ENCODE data around the gene NUP160. TPM values are rescaled to one million over a fixed set of nuclear protein-coding genes. Genes with fewer than 3 reads are reported as not detected.
A peak's percentile ranks its signal among the peaks of the same experiment; 100 is the strongest.
"Not testable (repeated sequence)": the region's sequence is repeated elsewhere in the genome, so short reads cannot be mapped to it uniquely, and the experiment has no call there.

NUP160 gene
- total RNA-seq, 1 experiment from 2014 or later: 172 TPM

DNA sequence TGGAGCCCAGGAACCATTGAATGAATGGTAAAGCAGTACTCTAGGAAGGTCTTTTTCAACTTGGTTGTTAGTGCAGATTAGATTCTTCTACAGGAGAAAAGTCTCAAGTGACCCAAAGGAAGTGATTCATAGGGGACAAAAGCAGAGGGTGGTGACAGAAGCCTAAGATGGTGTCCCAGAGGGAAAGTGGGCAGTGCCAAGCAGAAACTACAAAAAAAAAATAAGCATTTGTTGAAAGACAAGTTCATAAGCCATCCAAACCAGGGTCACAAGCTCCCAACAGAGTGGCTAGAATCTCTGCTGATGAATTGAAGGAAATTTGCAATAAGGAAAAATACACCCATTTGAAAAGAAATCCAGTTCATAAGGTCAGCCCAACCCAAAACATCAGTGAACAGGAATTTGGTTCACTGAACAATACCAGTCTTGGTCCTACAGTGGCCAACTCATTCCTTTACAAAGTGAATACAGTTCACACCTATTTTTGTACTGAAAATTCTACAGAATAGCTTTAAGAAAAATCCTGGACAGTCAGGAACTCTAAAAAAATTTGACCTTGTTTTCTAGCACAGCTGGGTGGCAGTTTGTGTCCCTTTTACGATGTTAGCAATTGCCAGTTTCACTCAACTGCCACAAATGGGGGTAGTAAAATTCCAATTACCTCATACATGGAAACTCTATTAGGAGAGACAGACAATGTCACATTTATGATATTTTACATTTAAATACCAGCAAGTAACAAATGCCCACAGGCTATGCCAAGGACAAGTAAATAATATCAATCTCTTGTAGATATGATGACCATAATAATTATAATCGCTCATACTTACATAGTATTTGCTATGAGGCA, 21.6 kb upstream of the NUP160 start:
- ChIA-PET POLR2A (ENCODE audit: low non-redundant PET) (no interaction called here), CTCF (no interaction called here)
- intact Hi-C loops (cut with micrococcal nuclease; ENCODE audit: unreplicated experiment): loop anchor here (10.0 kb wide), 1 partner anchor 1625 kb away; no protein-coding TSS in a partner anchor
- TF ChIP-seq EZH2 (IDR thresholded peaks at IDR 0.05; ENCODE audit: borderline replicate concordance, low read depth, low read length, poor library complexity, severe bottlenecking): no peak
- TF ChIP-seq, protein P1, sequence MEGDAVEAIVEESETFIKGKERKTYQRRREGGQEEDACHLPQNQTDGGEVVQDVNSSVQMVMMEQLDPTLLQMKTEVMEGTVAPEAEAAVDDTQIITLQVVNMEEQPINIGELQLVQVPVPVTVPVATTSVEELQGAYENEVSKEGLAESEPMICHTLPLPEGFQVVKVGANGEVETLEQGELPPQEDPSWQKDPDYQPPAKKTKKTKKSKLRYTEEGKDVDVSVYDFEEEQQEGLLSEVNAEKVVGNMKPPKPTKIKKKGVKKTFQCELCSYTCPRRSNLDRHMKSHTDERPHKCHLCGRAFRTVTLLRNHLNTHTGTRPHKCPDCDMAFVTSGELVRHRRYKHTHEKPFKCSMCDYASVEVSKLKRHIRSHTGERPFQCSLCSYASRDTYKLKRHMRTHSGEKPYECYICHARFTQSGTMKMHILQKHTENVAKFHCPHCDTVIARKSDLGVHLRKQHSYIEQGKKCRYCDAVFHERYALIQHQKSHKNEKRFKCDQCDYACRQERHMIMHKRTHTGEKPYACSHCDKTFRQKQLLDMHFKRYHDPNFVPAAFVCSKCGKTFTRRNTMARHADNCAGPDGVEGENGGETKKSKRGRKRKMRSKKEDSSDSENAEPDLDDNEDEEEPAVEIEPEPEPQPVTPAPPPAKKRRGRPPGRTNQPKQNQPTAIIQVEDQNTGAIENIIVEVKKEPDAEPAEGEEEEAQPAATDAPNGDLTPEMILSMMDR (conservative IDR thresholded peaks at IDR 0.05; ENCODE audit: low read depth, low read length): no peak
- Histone ChIP-seq H3K9me3 (ENCODE audit: low read depth, low read length, poor library complexity, severe bottlenecking) (peaks cover 2% of the 10 kb centered on the region), H3K27ac (ENCODE audit: low read depth, low read length, poor library complexity, severe bottlenecking) (no peak overlapping the region), H3K4me1 (ENCODE audit: insufficient read depth, low read length, poor library complexity, severe bottlenecking) (peaks cover 14% of the 10 kb centered on the region), H3K27me3 (replicated peaks; ENCODE audit: insufficient read depth, low read depth, low read length, poor library complexity) (no peaks in the 10 kb centered on the region), H3K36me3 (ENCODE audit: insufficient read depth, low read length, poor library complexity, severe bottlenecking) (no peaks in the 10 kb centered on the region), H3K4me3 (ENCODE audit: low read depth, low read length, poor library complexity, severe bottlenecking) (no peak overlapping the region)
- peak; percentile 62 for DNase-seq (ENCODE audit: low spot score)
- BruUV-seq (replicated peaks): no TSS peak

DNA sequence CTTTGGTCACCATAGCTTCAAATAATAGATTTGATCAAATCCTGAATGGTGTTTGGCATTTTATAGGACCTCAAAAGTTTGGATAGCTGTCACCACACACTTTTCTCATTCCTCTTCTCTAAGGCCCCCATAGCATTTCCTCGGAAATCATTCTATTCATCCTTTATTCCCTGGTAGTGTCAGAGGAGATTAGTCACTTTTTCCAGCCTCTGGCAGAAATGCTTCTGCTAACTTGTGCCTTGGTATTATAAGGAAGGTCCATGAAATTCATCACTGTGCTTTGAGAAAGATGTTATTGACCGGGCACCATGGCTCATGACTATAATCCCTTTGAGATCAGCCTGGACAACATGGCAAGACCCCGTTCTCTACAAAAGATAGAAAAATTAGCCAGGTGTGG, 19.7 kb upstream of the NUP160 start:
- Histone ChIP-seq H3K36me3 (ENCODE audit: insufficient read depth, low read length, poor library complexity, severe bottlenecking) (no peaks in the 10 kb centered on the region), H3K27ac (ENCODE audit: low read depth, low read length, poor library complexity, severe bottlenecking) (no peak overlapping the region), H3K9me3 (ENCODE audit: low read depth, low read length, poor library complexity, severe bottlenecking) (peaks cover 8% of the 10 kb centered on the region), H3K27me3 (replicated peaks; ENCODE audit: insufficient read depth, low read depth, low read length, poor library complexity) (no peaks in the 10 kb centered on the region), H3K4me3 (ENCODE audit: low read depth, low read length, poor library complexity, severe bottlenecking) (no peak overlapping the region), H3K4me1 (ENCODE audit: insufficient read depth, low read length, poor library complexity, severe bottlenecking) (peaks cover 34% of the 10 kb centered on the region)
- no TSS peak for BruUV-seq (replicated peaks)
- ChIA-PET POLR2A (ENCODE audit: low non-redundant PET) (no interaction called here), CTCF (no interaction called here)
- intact Hi-C loops (cut with micrococcal nuclease; ENCODE audit: unreplicated experiment): loop anchor here (10.0 kb wide), 1 partner anchor 1623 kb away; no protein-coding TSS in a partner anchor
- no peak for DNase-seq (ENCODE audit: low spot score)
- TF ChIP-seq, protein P1 (conservative IDR thresholded peaks at IDR 0.05; ENCODE audit: low read depth, low read length): no peak
- no peak for TF ChIP-seq EZH2 (IDR thresholded peaks at IDR 0.05; ENCODE audit: borderline replicate concordance, low read depth, low read length, poor library complexity, severe bottlenecking)

DNA sequence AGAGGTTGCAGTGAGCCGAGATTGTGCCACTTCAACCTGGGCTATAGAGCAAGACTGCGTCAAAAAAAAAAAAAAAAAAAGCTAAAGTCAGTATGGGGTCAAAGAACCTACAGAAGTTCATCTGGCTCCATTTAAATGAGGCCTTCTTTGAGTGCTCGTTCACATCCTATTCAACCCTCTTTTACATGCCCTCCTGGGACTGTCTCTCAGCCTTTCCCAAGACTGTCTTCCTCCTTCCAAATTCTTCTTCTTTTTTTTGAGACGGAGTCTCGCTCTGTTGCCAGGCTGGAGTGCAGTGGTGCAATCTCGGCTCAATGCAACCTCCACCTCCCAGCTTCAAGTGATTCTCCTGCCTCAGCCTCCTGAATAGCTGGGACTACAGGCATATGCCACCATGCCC, 18.7 kb upstream of the NUP160 start:
- DNase-seq (ENCODE audit: low spot score); H3K36me3 ChIP-seq (ENCODE audit: insufficient read depth, low read length, poor library complexity, severe bottlenecking); H3K9me3 ChIP-seq (ENCODE audit: low read depth, low read length, poor library complexity, severe bottlenecking); H3K4me3 ChIP-seq (ENCODE audit: low read depth, low read length, poor library complexity, severe bottlenecking); H3K27ac ChIP-seq (ENCODE audit: low read depth, low read length, poor library complexity, severe bottlenecking); POLR2A ChIA-PET (ENCODE audit: low non-redundant PET); H3K27me3 ChIP-seq (replicated peaks; ENCODE audit: insufficient read depth, low read depth, low read length, poor library complexity); BruUV-seq (replicated peaks); CTCF ChIA-PET: not testable (repeated sequence)
- intact Hi-C loops (cut with micrococcal nuclease; ENCODE audit: unreplicated experiment): loop anchor here (10.0 kb wide), 1 partner anchor 1622 kb away; no protein-coding TSS in a partner anchor
- H3K4me1 ChIP-seq (ENCODE audit: insufficient read depth, low read length, poor library complexity, severe bottlenecking): peaks cover 43% of the 10 kb centered on the region
